HG03520 (cell line): ENCODE results near the gene ARMH2.
"Not testable (repeated sequence)": the region's sequence is repeated elsewhere in the genome, so short reads cannot be mapped to it uniquely, and the experiment has no call there.

Experiments used
- ATAC-seq: cut with Tn5 transposase; IDR thresholded peaks from one replicate; pipeline ENCODE4 v1.9.1; 2021; ENCODE audit warnings: mild to moderate bottlenecking, moderate library complexity; ENCODE audit not compliant: unreplicated experiment

ARMH2 gene

DNA sequence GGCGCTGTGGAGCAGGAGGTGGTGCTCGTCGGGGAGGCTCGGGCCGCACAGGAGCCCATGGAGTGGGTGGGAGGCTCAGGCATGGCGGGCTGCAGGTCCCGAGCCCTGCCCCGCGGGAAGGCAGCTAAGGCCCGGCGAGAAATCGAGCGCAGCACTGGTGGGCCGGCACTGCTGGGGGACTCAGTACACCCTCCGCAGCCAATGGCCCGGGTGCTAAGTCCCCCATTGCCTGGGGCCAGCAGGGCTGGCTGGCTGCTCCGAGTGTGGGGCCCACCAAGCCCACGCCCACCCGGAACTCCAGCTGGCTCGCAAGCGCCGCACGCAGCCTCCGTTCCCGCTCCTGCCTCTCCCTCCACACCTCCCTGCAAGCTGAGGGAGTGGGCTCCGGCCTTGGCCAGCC, 32.7 kb downstream of the ARMH2 start:
- not testable (repeated sequence) for ATAC-seq

DNA sequence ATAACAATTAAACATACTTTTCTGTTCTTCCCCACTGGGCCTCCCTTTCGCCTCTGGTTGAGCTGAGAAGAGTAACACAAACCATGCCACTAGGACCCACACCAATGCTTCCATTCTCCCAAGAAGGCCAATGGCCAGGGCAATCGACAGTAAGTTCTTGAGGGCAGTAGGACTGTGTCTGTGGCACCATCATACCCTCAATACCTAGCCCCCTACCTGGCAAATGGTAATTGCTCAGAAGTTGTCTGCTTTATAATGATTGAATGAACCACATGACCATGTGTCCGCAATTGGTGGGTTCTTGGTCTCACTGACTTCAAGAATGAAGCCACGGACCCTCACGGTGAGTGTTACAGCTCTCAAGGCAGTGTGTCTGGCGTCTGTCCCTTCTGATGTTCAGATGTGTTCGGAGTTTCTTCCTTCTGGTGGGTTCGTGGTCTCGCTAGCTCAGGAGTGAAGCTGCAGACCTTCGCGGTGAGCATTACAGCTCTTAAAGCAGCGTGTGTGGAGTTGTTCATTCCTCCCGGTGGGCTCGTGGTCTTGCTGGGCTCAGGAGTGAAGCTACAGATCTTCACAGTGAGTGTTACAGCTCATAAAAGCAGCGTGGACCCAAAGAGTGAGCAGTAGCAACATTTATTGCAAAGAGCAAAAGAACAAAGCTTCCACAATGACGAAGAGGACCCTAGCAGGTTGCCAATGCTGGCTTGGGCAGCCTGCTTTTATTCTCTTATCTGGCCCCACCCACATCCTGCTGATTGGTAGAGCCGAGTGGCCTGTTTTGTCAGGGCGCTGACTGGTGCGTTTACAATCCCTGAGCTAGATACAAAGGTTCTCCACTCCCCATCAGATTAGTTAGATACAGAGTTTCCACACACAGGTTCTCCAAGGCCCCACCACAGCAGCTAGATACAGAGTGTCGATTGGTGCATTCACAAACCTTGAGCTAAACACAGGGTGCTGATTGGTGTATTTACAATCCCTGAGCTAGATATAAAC, 33.6 kb downstream of the ARMH2 start:
- not testable (repeated sequence) for ATAC-seq

DNA sequence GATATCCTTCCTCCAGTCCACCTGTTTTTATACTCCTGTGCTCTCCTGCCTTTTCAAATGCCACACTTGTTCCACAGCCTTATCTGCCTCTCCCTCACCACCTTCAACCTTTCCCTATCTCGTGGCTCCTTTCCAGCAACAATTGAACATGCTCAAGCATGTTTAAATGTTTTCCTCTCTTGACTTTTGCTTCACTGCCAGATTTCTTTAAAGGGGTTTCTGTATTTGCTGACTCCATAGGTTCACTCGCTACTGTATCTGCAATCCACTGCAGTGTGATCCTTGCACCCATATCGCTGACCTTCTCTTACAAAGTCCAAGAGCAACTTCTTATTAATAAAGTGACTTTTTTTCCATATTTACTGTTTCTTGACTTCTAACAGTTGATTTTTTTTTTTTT, 35.1 kb downstream of the ARMH2 start:
- ATAC-seq: no peak

DNA sequence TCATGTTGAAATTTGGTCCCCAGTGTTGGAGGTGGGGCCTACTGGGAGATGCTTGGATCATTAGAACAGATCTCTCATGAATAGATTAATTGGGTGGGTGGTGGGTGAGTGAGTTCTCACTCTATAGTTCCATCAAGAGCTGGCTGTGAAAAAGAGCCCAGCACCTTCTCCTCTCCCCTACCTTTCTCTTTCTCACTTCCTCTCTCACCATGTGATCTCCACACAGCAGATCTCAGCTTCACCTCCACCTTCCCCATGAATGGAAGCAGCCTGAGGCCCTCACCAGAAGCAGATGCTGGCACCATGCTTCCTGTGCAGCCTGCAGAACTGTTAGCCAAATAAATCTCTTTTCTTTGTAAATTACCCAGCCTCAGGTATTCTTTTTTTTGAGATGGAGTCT, 36.9 kb downstream of the ARMH2 start:
- ATAC-seq: no peak

DNA sequence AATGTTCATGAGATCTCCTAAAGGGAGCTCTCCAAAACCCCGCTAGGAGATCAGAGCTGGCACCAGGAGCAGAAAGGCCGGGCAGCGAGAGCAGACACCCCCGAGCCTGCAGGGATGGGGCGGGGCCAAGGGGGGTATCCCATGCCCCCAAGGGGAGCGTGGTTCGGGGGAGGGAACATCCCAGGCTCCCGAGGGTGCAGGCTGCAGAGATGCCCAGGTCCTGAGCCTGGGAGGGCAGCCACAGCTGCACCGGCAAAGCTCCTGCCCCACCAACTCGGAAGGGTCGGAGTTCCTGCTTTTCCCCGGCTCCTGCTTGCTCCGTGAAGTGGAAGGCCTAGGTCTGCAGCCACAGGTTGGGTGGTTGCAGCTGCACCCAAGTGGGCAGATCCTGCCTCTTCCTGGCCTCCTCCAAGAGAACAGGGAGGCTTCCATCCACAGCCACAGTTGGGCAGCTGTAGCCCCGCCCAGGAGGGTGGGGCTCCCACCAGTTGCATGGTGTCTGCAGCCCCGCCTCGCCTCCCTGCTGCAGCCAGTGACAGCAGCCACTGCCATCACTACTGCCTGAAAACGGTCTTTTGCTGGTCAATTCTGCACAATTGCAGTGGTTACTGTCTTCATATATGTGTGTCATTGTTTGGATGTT, 37.4 kb downstream of the ARMH2 start:
- ATAC-seq: no peak

DNA sequence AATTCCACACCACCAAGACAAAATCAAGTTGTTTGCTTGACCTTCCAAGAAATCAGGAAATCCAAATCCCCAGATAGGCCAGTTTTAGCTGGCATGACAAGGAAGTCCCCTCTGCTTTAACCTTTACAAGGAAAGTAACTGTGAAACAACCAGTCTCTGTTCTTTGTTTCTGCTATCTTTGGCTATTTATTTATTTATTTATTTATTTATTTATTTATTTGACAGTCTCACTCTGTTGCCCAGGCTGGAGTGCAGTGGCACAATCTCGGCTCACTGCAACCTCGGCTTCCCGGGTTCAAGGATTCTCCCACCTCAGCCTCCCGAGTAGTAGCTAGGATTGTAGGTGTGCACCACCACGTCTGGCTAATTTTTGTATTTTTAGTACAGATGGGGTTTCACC, 38.5 kb downstream of the ARMH2 start:
- no peak for ATAC-seq

DNA sequence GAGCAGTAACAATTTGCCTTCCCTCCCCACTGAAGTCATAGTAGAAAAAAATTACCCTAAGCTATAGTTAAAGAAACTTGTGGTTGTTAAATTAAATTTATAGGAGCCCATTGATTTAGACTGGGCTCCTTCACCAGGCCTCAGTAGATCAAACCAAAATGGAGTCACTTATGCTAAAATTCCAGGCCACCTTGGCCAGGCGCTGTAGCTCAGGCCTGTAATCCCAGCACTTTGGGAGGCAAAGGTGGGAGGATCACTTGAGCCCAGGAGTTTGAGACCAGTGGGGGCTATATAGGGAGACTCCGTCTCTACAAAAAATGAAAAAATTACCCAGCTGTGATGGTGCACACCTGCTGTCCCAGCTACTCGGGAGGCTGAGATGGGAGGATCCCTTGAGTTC, 39.0 kb downstream of the ARMH2 start:
- no peak for ATAC-seq

DNA sequence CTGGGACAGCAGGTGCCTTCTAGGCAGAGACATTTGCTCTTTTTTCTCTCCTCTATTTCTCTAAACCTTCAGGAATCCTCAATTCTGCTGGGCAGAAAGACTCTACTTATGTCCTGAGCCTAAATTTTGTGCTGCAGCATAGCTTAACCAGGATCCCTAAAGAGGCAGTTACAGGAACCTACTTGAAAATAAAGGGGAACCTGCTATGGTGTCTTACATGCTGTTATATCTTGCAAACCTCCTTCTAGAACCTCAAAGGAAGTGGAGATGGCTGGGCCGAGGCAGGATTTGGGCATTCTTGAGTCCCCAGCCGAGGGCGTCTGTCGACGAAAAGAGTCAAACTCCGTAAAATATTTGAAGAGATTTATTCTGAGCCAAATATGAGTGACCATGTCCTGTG, 41.1 kb downstream of the ARMH2 start:
- ATAC-seq: no peak

DNA sequence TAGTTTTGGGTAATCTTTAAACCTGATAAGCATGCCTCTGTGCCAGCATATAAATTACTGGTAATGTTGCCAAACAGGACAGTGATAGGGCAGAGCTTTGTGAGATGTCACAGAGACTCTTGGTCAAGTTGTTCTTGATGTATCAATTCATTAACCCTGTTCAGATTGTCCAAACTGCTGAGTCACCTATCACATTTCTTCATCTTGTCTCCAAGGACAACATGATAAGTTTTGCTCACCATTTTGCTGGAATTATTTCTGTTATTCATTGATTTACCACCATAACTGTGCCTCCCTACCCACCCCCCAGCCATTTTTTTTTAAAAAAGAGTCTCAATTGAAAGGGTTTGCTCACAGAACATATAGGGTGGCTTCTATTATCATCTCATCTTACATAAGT, 43.4 kb downstream of the ARMH2 start:
- ATAC-seq: no peak

DNA sequence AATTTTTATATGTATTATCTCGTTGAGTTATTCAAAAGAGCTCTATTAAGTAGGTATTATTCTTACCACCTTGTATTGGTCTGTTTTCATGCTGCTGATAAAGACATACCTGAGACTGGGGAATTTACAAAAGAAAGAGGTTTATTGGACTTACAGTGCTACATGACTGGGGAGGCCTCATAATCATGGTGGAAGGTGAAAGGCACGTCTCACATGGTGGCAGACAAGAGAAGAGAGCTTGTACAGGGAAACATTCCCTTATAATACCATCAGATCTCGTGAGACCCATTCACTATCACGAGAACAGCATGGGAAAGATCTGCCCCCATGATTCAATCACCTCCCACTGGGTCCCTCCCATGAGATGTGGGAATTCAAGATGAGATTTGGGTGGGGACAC, 44.3 kb downstream of the ARMH2 start:
- ATAC-seq: not testable (repeated sequence)

DNA sequence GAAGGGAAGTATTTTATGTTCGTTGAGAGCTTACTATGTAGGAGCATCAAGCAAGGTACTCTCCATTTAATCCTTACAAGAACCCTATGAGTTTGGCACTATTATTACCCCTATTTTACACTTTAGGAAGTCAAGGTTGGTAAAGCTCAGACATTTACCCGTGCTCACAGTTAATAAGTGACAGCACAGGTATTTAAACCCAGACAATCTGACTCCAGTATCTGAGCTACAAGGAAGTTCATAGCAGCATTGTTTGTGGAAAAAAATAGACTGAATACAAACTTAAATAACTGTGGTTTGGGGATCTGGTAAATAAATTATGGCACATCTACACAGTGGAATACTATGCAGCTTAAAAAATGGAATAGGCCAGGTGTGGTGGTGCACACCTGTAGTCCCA, 45.2 kb downstream of the ARMH2 start:
- ATAC-seq: no peak

DNA sequence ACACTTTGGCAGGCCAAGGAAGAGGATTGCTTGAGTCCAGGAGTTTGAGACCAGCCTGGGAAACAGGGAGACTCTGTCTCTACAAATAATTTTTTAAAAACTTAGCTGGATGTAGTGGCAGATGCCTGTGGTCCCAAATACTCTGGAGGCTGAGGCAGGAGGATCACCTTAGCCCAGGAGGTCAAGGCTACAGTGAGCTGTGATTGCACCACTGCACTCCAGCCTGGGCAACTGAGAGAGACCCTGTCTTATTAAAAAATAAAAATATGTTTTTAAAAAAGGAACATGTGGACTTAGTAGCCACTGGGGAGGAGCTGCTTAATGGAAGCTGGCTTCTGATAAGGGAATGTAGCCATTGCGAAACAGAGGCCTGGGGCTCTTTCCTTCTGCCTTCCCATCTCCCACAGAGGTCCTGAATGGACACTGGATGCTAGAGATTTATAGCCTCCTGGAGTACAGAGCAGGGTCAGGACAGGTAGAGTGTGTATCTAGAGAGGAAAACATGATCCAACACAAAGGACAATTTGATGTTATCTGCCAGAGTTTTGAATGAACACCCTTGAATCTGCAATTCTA, 45.7 kb downstream of the ARMH2 start:
- ATAC-seq: no peak

DNA sequence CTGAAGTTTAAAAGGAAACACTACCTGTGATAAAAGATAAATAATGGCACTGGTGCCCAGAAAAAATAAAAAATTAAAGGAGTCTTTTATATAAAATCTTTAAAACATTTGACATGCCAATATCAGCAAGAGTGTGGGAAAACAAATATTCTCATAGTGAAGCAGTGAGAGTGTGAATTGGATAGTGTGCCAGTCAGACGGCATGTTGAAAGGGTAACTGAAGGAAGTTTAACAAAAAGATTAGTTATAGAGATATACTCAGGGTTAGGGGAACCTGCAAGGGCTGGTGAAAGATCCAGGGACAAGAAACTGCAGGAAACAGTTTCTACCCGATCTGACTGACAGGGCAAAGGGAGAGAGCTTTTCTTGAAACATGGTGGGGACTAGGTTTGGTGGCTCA, 46.2 kb downstream of the ARMH2 start:
- no peak for ATAC-seq

DNA sequence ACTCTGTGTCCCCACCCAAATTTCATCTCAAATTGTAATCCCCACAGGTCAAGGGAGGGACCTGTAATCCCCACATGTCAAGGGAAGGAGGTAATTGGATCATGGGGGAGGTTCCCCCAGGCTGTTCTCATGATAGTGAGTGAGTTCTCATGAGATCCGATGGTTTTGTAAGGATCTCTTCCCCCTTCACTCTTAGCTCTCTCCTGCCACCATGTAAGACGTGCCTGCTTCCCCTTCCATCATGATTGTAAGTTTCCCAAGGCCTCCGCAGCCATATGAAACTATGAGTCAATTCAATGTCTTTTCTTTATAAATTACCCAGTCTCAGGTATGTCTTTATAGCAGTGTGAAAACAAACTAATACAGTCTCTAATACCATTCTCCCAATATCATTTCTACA, 47.8 kb downstream of the ARMH2 start:
- not testable (repeated sequence) for ATAC-seq

DNA sequence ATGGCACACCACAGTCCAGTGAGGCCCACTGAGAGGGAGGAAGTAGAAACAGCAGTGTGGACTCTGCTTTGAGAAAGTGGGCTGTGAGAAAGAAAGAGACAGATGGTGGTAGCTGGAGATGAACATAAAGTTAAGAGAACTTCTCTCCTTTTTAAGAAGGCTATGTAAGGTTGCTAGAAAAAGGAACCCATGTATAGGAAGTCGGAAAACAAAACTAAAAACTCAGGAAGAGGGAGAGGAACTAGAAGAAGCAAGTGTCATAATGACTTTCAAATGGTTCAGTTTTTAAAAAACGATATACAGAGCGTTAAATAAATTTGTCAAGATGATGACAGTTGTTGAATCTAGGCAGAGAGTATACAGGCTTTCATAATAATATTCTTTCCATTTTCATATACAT, 49.4 kb downstream of the ARMH2 start:
- ATAC-seq: no peak
